ENCODE measurements around the gene HMCES.
"Not testable (repeated sequence)": the region's sequence is repeated elsewhere in the genome, so short reads cannot be mapped to it uniquely, and the experiment has no call there.

HMCES gene

DNA sequence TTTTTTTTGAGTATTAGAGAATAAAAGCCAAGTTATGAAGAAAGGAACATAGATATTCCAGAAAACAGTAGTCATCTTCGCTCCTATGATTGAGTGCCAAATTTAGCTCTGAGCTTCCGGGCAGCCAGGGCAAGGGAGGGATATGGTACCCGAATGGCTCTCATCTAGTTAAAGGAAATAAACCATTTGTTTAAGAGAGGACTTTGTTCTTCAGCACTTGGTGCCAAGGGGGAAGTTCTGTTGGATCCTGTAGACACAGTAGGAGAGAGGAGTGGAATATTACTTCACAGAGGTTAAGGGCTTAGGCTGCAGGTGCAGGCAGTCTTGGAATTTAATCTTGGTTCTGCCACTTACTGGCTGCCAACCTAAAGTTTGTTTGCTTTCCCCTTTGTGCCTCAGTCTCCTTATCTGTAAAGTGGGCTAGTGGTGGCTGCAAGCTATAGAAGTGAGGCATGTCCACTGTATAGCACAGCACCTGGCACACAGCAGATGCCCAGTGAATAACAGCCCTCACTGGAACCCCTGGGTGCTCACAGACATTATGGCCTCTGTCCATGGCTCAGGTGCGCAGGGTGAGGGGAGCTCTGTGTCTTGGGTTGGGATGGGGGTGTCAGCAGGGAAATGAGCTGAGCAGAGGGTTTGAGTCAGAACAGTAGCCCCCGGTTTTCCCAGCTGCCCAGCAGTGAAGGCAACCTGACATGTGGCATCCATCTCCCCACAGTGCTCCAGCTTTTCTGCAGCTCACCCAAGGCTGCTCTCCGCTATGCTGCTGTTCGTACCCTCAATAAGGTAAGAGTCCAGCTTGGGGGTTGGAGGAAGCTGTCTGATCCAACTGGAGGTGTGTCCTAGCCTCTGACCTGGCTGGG lies 18.8 kb upstream of the HMCES start:
- DNase-seq, result no peak

DNA sequence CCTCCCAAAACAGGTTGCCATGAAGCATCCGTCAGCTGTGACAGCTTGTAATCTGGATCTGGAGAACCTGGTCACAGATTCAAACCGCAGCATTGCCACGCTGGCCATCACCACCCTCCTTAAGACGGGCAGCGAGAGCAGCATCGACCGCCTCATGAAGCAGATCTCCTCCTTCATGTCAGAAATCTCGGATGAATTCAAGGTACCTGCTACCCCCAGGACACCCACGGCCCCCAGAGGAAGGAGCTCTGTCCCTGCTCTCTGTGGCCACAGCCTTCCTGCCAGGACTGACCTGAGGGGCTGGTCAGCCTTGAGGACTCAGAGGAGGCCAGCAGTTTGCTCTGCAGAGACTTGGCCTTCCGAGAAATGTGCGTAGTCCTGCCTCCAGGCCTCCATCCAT lies 18.1 kb upstream of the HMCES start:
- DNase-seq, result no peak

DNA sequence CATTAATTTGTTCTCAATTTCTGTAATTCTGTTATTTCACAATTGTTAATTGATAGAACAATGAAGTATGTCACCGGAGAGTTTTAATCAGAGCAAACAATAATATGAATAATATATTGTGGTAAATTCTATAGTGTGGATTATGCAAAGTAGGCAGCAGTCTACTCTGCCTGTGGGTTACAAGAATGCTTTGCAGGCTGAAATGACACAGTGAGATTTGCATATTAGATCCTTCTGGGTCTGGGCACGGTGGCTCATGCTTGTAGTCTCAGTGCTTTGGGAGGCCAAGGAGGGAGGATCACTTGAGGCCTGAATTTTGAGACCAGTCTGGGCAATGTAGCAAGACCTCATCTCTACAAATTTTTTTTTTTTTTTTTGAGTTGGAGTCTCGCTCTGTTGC lies 16.8 kb upstream of the HMCES start:
- DNase-seq, result no peak

DNA sequence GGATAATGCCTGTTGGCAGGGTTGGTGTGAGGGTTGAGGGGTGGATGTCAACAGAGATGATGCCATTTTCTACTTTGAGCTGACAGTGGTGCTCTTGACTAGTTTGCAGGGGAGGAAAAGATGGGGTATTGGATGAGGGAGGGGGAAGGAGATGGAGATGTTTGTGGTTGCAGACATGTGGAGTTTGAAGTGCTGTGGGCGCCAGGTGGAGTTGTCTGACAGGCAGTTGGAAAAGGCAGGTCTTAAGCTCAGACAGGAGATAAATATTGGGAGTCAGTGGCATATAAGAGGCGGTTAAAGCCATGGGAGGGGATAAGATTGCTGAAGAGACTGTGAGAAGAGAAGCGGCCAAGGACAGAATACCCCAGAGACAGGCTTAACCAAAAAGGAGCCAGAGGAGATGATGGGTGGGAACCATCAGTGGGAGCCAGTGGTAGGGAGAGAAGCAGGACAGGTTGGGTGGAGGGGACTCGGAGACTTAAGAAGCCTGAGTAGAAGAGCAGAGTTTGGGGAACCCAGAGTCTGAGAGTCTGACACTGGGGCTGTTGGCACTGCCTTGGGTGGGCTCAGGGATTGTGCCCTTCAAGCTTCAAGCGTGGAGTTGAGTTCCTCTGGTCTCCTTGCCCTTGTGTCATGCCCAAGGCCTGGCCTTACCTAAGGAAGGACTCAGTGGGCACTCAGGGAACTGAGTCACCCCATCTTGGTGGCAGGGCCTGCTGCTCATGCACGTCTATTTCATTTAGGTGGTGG lies 15.3 kb upstream of the HMCES start:
- DNase-seq, result no peak

- not testable (repeated sequence) for DNase-seq
Measured at GRCh38 chr3:129264994-129265393, 13.7 kb upstream of the HMCES start.

GRCh38 chr3:129266651-129267050 lies 12.0 kb upstream of the HMCES start:
- no peak for DNase-seq

GRCh38 chr3:129268396-129268795 lies 10.3 kb upstream of the HMCES start:
- no peak for DNase-seq

- DNase-seq, result no peak
Measured at GRCh38 chr3:129271674-129272073, 7.0 kb upstream of the HMCES start.

DNA sequence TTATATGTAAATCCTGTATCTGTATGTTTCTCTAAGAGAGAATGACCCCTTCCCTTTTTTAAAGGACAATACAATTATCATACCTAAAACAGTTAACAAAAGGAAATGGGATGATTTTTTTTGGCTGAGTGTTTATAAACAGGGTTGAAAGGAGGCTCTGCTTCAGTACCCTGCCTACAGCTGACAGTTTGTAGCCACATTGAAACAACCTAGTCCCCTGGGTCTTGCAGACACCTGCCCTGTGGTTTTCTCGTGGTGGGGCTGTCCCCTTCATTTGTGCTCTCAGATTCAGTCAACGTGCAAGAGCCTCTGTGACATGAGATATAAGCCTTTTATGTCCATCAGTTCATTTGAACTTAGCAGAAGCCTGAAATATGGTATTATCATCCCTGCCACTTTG lies 2.3 kb upstream of the HMCES start:
- no peak for DNase-seq

DNA sequence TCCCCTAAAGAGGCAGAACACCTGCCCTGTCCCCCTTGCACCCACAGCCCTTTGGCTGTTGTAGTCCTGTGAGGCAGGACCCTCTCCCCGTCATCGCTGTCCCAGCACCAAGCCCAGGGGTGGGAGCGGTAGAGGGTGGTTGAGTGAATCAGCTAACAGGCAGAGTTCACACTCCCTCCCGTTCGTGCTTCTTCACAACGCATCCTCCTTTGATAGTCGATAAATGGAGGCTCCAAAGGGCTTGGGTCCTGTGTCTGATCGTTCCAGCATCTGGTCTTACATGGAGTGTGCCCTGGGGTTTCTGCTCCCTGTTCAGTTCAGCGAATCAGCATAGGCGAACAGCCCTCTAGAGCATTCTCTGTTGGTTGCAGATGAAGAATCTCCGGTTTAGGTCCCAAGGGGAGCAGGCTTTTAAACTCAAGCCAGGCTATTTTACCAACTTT lies 820 bp upstream of the HMCES start:
- DNase-seq, result no peak

DNA sequence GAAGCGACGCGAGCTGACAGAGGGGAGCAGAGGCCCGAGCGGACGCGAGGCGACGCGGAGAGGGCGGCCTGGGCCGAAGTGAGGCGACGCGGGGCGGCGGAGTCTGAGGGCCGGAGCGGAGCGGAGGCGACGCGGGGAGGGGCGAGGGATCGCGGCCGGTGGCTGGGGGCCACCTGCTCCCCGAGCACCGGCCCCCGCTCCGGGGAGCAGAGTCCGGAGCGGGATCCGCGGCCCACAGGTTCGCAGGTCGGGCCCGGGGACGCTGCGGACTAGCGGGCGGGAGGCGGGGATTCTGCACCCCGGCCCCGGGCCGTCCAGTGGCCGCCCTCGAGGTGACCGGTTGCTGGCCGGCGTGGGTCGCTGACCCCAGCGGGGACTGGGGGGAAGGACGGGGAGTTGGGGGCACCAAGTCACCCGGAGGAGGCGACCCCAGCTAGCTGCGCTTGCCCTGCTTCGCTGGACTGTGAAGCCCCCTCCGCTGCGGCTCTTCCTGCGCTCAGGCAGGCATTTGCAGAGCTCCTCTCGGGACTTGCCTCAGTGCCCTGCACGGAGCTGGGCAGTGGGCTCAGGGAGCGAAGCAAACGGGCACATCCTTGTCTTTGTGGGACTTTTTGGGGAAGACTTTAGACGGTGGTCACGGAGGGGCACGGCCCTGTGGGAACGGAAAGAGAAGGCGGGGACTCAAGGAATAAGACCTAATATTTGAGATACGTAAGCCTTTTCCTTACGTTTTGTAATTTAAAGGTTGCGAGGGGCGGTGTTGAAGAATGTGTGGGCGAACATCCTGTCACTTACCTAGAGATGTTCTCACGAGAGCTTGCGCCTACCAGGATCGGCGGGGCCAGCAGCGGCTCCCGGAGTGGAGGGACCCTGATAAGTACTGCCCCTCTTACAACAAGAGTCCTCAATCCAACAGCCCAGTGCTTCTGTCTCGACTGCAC lies 566 bp downstream of the HMCES start:
- DNase-seq, result peak; percentile 22 to 28

- DNase-seq, result no peak
Measured at GRCh38 chr3:129280183-129280582, 1.5 kb downstream of the HMCES start.

DNA sequence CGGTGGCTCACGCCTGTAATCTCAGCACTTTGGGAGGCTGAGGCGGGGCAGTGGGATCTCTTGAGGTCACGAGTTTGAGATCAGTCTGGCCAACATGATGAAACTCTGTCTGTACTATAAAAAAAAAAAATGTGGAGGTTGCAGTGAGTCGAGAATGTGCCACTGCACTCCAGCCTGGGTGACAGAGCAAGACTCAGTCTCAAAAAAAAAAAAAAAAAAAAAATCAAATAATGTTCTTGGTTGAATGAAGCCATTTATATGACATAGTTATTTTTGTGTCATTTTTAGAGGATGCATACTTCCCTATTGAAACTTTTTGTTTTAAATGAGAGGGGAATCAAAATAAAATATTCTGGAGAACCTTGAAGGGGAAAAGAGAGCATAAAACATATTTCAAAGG lies 3.1 kb downstream of the HMCES start:
- no peak for DNase-seq

DNA sequence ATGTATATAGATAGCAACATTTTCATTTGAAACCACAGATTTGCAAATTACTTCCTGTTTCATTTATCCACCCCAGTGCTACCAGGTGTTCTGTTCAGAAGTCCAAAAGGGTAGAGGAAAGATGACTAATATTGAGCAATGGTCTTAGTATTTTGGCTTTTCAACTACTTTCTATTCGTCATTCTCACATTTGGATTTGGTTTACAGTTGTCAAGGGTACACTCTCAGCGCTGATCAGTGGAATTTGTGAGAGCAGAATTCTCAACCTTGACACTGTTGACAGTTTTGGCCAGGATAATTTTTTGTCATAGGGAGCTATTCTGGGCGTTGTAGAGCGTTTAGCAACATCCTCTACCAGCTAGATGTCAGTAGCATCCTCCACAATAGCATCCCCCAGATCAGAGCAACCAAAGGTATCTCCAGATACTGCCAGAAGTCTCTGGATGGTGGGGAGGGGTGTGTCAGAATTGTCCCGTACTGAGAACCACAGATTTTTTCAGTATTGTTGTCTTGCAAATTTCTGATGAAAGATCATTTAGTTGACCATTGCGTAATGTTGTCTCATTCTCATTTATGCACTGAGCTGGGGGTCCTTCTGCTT lies 4.2 kb downstream of the HMCES start:
- no peak for DNase-seq

GRCh38 chr3:129286081-129286480 lies 7.4 kb downstream of the HMCES start:
- no peak for DNase-seq

DNA sequence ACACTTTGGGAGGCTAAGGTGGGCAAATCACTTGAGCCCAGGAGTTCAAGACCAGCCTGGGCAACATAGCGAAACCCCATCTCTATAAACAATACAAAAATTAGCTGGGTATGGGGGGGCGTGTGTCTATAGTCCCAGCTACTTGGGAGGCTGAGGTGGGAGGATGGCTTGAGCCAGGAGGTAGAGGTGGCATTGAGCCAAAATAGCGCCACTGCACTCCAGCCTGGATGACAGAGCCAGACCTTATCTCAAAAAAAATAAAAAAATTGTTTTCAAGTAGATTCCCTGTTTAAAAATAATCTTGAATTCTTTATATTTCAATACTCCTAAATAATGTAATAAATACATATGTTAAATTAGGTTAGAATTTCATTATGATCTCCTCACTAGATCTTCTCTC lies 9.8 kb downstream of the HMCES start:
- DNase-seq, result no peak

DNA sequence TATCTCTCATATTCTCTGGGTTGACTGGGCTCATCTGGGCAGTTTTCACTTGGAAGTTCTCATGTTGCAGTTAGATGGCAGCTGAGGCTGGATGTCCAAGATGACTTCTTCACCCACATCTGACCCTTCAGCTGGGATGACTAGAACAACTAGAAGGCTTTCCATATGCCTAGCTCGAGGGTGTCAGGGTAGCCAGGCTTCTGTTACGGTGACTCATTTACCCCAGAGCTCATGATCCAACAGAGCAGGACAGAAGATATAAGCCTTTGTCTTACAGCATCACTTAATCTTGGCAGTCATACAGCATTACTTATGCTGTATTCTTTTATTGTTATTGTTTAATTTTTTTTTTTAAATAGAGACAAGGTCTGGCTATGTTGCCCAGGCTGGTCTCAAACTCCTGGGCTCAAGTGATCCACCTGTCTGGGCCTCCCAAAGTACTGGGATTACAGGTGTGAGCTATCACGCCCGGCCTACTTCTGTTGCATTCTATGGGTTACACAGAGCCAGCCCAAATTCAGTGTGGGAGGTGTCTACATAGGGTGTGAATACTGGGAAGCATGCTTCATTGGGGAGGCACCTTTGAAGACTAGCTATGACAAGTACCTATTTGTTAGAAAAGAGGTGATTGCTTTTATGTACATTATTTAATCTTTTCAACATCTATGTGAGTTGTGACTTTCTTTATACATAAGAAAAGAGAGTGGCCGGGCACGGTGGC lies 10.7 kb downstream of the HMCES start:
- no peak for DNase-seq

GRCh38 chr3:129291236-129291886 lies 12.7 kb downstream of the HMCES start:
- DNase-seq, result no peak

- no peak for DNase-seq
Measured at GRCh38 chr3:129295286-129295685, 16.6 kb downstream of the HMCES start.

- DNase-seq, result peak in 1 of 2 donors; percentile 13
Measured at GRCh38 chr3:129304146-129304961, 25.7 kb downstream of the HMCES start.

- no peak for DNase-seq
Measured at GRCh38 chr3:129304962-129305222, 26.2 kb downstream of the HMCES start.
